Liver (tissue), 9 donors: ENCODE measurements around the gene CCR4. TPM values are rescaled to one million over a fixed set of nuclear protein-coding genes. Genes with fewer than 3 reads are reported as not detected.

ENCODE experiments used
- DNase-seq: peaks from one replicate; pipeline ENCODE4 v3.0.0-alpha.2; 2017; ENCODE audit warnings: low spot score
- H3K27ac ChIP-seq, 2 donors: one replicate each; pipeline ENCODE4 v1.7.0; 2013; ENCODE audit warnings: inconsistent platforms in 2 of 2, low read length in 2 of 2, control low read depth in 1 of 2, low read depth in 1 of 2, mild to moderate bottlenecking in 1 of 2
- H3K27me3 ChIP-seq, 4 donors: one replicate each; pipeline versions ENCODE4 v1.6.1 to v1.7.0; 2013; ENCODE audit warnings: low read length in 3 of 4, inconsistent platforms in 1 of 4, mild to moderate bottlenecking in 1 of 4, moderate library complexity in 1 of 4; ENCODE audit not compliant: control insufficient read depth in 4 of 4, insufficient read depth in 4 of 4
- H3K36me3 ChIP-seq, 4 donors: one replicate each; pipeline versions ENCODE4 v1.6.1 to v1.7.0; 2013; ENCODE audit warnings: low read length in 3 of 4, mild to moderate bottlenecking in 3 of 4, low read depth in 1 of 4, moderate library complexity in 1 of 4; ENCODE audit not compliant: control insufficient read depth in 4 of 4, insufficient read depth in 3 of 4
- H3K4me1 ChIP-seq, 4 donors: one replicate each; pipeline versions ENCODE4 v1.6.1 to v1.7.0; 2013; ENCODE audit warnings: low read length in 3 of 4, mild to moderate bottlenecking in 3 of 4, moderate library complexity in 1 of 4; ENCODE audit not compliant: control insufficient read depth in 4 of 4, insufficient read depth in 4 of 4
- H3K4me3 ChIP-seq, 3 donors: one replicate each; pipeline versions ENCODE4 v1.6.1 to v1.7.0; 2013; ENCODE audit warnings: low read length in 3 of 3, control low read depth in 1 of 3, low read depth in 1 of 3, mild to moderate bottlenecking in 1 of 3
- H3K9ac ChIP-seq, 2 donors: one replicate each; pipeline ENCODE4 v1.7.0; 2013; ENCODE audit warnings: low read length in 2 of 2, mild to moderate bottlenecking in 2 of 2, moderate library complexity in 2 of 2, control low read depth in 1 of 2, low read depth in 1 of 2
- H3K9me3 ChIP-seq, 4 donors: one replicate each; pipeline versions ENCODE4 v1.6.1 to v1.7.0; 2013; ENCODE audit warnings: low read length in 3 of 4; ENCODE audit not compliant: control insufficient read depth in 4 of 4
- EGR1 ChIP-seq, 2 donors: IDR thresholded peaks; 2 replicates each; pipeline ENCODE4 v1.6.1; 2016 to 2018; ENCODE audit warnings: antibody characterized with exemption in 2 of 2, low read depth in 2 of 2
- FOXA1 ChIP-seq: IDR thresholded peaks from 2 replicates; pipeline ENCODE4 v1.6.1; 2016; ENCODE audit warnings: antibody characterized with exemption
- FOXA2 ChIP-seq: IDR thresholded peaks from 2 replicates; pipeline ENCODE4 v1.6.1; 2016; ENCODE audit warnings: antibody characterized with exemption
- GABPA ChIP-seq, 2 donors: IDR thresholded peaks in 1 of 2; conservative IDR thresholded peaks in 1 of 2; 2 replicates each; pipeline ENCODE4 v1.6.1; 2016; ENCODE audit warnings: antibody characterized with exemption in 2 of 2, mild to moderate bottlenecking in 1 of 2, moderate library complexity in 1 of 2
- HNF4A ChIP-seq, 2 donors: conservative IDR thresholded peaks; 2 replicates each; pipeline ENCODE4 v1.6.1; 2016; ENCODE audit warnings: antibody characterized with exemption in 2 of 2, mild to moderate bottlenecking in 2 of 2
- HNF4G ChIP-seq: IDR thresholded peaks from 2 replicates; pipeline ENCODE4 v1.6.1; 2016; ENCODE audit warnings: antibody characterized with exemption
- JUND ChIP-seq, 2 donors: IDR thresholded peaks; 2 replicates each; pipeline ENCODE4 v1.6.1; 2016; ENCODE audit warnings: antibody characterized with exemption in 2 of 2
- NR2F2 ChIP-seq: IDR thresholded peaks from 2 replicates; pipeline ENCODE4 v1.6.1; 2016; ENCODE audit warnings: antibody characterized with exemption
- RAD21 ChIP-seq, 2 donors: IDR thresholded peaks; 2 replicates each; pipeline ENCODE4 v1.6.1; 2016; ENCODE audit warnings: antibody characterized with exemption in 2 of 2, mild to moderate bottlenecking in 2 of 2
- RXRA ChIP-seq, 2 donors: IDR thresholded peaks; 2 replicates each; pipeline ENCODE4 v1.6.1; 2017 to 2018; ENCODE audit warnings: antibody characterized with exemption in 2 of 2, mild to moderate bottlenecking in 1 of 2
- SP1 ChIP-seq: IDR thresholded peaks from 2 replicates; pipeline ENCODE4 v1.6.1; 2018; ENCODE audit warnings: antibody characterized with exemption, mild to moderate bottlenecking
- TAF1 ChIP-seq: conservative IDR thresholded peaks from 2 replicates; pipeline ENCODE4 v1.6.1; 2016; ENCODE audit warnings: antibody characterized with exemption, mild to moderate bottlenecking
- YY1 ChIP-seq: IDR thresholded peaks from 2 replicates; pipeline ENCODE4 v1.6.1; 2016; ENCODE audit warnings: antibody characterized with exemption, mild to moderate bottlenecking
- WGBS: extraction: QIAGEN DNeasy Blood & Tissue Kit; methylation state at CpG from one replicate; pipeline ENCODE4 v1.1.7; 2013; 5-methylcytosine and 5-hydroxymethylcytosine counted together
- polyA plus RNA-seq, 2 donors: library from polyadenylated mRNA; stranded (reverse) in 1 of 2; unstranded in 1 of 2; fragments of 200-250 nt in 1 of 2; fragments of >200 nt in 1 of 2; fragmentation: Nextera tagmentation in 1 of 2; extraction: Ambion mirVana in 1 of 2; gene quantifications; one replicate each; pipeline versions ENCODE4 v1.2.1 to v1.2.3, GENCODE V29; 2013 to 2015
- total RNA-seq, 2 donors: library from RNA; depleted of rRNA; stranded (reverse); fragments of >200 nt; gene quantifications; one replicate each; pipeline ENCODE4 v1.2.3, GENCODE V29; 2014
- TF ChIP-seq, protein P1 (sequence below): fragments of 150-350 bp; IDR thresholded peaks from 2 replicates; pipeline ENCODE4 v1.5.1; 2017; ENCODE audit warnings: improper control_type of control experiment, low read depth, low read length; ENCODE audit not compliant: missing input control
- TF ChIP-seq, protein P2 (sequence below): IDR thresholded peaks from 2 replicates; pipeline ENCODE4 v1.6.1; 2016; ENCODE audit warnings: antibody characterized with exemption
- TF ChIP-seq, protein P3 (sequence below): IDR thresholded peaks from 2 replicates; pipeline ENCODE4 v1.6.1; 2016; ENCODE audit warnings: antibody characterized with exemption, mild to moderate bottlenecking
- TF ChIP-seq, protein P4 (sequence below): IDR thresholded peaks from 2 replicates; pipeline ENCODE4 v1.6.1; 2016; ENCODE audit warnings: antibody characterized with exemption
- TF ChIP-seq, protein P5 (sequence below): IDR thresholded peaks from 2 replicates; pipeline ENCODE4 v1.6.1; 2016; ENCODE audit warnings: antibody characterized with exemption
- donor health status: healthy.
- donor health status: healthy.
- donor health status: healthy.
- donor health status: healthy.
- donor health status: healthy.

Gene CCR4
- total and polyA plus RNA-seq, 4 donors = 0.07 to 1.0 (median 0.17) TPM

DNA sequence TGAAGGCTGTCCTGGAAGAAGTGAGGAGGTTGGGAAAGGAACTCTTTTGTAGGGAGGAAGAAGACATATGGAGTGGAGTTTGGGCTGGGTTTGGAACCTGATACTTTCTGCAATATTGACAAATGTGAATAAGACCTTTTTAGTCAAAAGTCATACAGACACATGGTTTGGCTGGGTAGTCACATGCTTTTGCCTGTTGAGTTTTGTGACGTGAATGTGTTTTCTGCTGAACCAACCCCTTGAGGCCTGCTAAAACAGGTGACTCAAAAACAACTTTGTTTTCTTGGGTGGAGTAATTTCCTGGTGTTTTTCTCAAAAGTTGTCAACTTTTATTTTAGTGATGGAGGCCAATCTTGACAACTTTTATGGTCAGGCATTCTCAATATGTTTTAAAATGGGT lies 39.4 kb upstream of the CCR4 start:
- 93% methylated on average over 1 of the region's 1 CpG for WGBS
- DNase-seq = no peak

More for the DNA sequence above, 39.4 kb upstream of the CCR4 start:
- H3K36me3 ChIP-seq = no peaks in the 10 kb centered on the region
- no peak overlapping the region for H3K27ac ChIP-seq
- H3K27me3 ChIP-seq = no peaks in the 10 kb centered on the region
- no peak overlapping the region for H3K4me3 ChIP-seq
- peaks cover 0 to 3% (median under 1%) of the 10 kb centered on the region in 4 donors for H3K9me3 ChIP-seq
- H3K4me1 ChIP-seq = no peaks in the 10 kb centered on the region
- TF ChIP-seq EGR1 (IDR thresholded peaks at IDR 0.05; ENCODE audit: low read depth in 2 of 2) = no peak
- TF ChIP-seq RXRA (IDR thresholded peaks at IDR 0.05) = no peak
- no peak for TF ChIP-seq JUND (IDR thresholded peaks at IDR 0.05)
- TF ChIP-seq RAD21 (IDR thresholded peaks at IDR 0.05) = no peak
- TF ChIP-seq HNF4G = no peak
- no peak for TF ChIP-seq NR2F2
- no peak for TF ChIP-seq FOXA2
- TF ChIP-seq TAF1 = no peak
- TF ChIP-seq, protein P1, sequence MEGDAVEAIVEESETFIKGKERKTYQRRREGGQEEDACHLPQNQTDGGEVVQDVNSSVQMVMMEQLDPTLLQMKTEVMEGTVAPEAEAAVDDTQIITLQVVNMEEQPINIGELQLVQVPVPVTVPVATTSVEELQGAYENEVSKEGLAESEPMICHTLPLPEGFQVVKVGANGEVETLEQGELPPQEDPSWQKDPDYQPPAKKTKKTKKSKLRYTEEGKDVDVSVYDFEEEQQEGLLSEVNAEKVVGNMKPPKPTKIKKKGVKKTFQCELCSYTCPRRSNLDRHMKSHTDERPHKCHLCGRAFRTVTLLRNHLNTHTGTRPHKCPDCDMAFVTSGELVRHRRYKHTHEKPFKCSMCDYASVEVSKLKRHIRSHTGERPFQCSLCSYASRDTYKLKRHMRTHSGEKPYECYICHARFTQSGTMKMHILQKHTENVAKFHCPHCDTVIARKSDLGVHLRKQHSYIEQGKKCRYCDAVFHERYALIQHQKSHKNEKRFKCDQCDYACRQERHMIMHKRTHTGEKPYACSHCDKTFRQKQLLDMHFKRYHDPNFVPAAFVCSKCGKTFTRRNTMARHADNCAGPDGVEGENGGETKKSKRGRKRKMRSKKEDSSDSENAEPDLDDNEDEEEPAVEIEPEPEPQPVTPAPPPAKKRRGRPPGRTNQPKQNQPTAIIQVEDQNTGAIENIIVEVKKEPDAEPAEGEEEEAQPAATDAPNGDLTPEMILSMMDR = no peak
- TF ChIP-seq, protein P2, sequence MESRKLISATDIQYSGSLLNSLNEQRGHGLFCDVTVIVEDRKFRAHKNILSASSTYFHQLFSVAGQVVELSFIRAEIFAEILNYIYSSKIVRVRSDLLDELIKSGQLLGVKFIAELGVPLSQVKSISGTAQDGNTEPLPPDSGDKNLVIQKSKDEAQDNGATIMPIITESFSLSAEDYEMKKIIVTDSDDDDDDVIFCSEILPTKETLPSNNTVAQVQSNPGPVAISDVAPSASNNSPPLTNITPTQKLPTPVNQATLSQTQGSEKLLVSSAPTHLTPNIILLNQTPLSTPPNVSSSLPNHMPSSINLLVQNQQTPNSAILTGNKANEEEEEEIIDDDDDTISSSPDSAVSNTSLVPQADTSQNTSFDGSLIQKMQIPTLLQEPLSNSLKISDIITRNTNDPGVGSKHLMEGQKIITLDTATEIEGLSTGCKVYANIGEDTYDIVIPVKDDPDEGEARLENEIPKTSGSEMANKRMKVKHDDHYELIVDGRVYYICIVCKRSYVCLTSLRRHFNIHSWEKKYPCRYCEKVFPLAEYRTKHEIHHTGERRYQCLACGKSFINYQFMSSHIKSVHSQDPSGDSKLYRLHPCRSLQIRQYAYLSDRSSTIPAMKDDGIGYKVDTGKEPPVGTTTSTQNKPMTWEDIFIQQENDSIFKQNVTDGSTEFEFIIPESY = no peak
- TF ChIP-seq, protein P3, sequence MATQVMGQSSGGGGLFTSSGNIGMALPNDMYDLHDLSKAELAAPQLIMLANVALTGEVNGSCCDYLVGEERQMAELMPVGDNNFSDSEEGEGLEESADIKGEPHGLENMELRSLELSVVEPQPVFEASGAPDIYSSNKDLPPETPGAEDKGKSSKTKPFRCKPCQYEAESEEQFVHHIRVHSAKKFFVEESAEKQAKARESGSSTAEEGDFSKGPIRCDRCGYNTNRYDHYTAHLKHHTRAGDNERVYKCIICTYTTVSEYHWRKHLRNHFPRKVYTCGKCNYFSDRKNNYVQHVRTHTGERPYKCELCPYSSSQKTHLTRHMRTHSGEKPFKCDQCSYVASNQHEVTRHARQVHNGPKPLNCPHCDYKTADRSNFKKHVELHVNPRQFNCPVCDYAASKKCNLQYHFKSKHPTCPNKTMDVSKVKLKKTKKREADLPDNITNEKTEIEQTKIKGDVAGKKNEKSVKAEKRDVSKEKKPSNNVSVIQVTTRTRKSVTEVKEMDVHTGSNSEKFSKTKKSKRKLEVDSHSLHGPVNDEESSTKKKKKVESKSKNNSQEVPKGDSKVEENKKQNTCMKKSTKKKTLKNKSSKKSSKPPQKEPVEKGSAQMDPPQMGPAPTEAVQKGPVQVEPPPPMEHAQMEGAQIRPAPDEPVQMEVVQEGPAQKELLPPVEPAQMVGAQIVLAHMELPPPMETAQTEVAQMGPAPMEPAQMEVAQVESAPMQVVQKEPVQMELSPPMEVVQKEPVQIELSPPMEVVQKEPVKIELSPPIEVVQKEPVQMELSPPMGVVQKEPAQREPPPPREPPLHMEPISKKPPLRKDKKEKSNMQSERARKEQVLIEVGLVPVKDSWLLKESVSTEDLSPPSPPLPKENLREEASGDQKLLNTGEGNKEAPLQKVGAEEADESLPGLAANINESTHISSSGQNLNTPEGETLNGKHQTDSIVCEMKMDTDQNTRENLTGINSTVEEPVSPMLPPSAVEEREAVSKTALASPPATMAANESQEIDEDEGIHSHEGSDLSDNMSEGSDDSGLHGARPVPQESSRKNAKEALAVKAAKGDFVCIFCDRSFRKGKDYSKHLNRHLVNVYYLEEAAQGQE = no peak
- TF ChIP-seq HNF4A (conservative IDR thresholded peaks at IDR 0.05) = no peak
- TF ChIP-seq GABPA (IDR thresholded peaks at IDR 0.05 in 1 of 2, conservative IDR thresholded peaks at IDR 0.05 in 1 of 2) = no peak
- no peak for TF ChIP-seq SP1
- TF ChIP-seq, protein P4, sequence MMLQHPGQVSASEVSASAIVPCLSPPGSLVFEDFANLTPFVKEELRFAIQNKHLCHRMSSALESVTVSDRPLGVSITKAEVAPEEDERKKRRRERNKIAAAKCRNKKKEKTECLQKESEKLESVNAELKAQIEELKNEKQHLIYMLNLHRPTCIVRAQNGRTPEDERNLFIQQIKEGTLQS = no peak
- TF ChIP-seq, protein P5, sequence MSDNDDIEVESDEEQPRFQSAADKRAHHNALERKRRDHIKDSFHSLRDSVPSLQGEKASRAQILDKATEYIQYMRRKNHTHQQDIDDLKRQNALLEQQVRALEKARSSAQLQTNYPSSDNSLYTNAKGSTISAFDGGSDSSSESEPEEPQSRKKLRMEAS = no peak
- no peak for TF ChIP-seq FOXA1
- TF ChIP-seq YY1 = no peak
- no peak overlapping the region for H3K9ac ChIP-seq
